Measurements from ENCODE around the gene RHBDF2.

Gene RHBDF2

GRCh38 chr17:76479515-76480060 lies 21.6 kb downstream of the RHBDF2 start:
- TF ChIP-seq SIN3A (IDR thresholded peaks at IDR 0.05; ENCODE audit: borderline replicate concordance, insufficient read depth, low read length) (no peak), REST (IDR thresholded peaks at IDR 0.05; ENCODE audit: insufficient read depth in 1 of 2, low read depth in 2 of 2, low read length in 2 of 2) (no peak), TAF1 (IDR thresholded peaks at IDR 0.05; ENCODE audit: borderline replicate concordance, insufficient read depth, low read length) (no peak), FOXP2 (optimal IDR thresholded peaks at IDR 0.05; ENCODE audit: borderline replicate concordance, extremely low read depth, extremely low read length, insufficient read depth) (no peak), POLR2AphosphoS5 (IDR thresholded peaks at IDR 0.05; ENCODE audit: low read depth, low read length) (no peak)

- no peak for TF ChIP-seq POLR2AphosphoS5 (IDR thresholded peaks at IDR 0.05; ENCODE audit: low read depth, low read length)
- TF ChIP-seq TAF1 (IDR thresholded peaks at IDR 0.05; ENCODE audit: borderline replicate concordance, insufficient read depth, low read length): no peak
- no peak for TF ChIP-seq FOXP2 (optimal IDR thresholded peaks at IDR 0.05; ENCODE audit: borderline replicate concordance, extremely low read depth, extremely low read length, insufficient read depth)
- TF ChIP-seq SIN3A (IDR thresholded peaks at IDR 0.05; ENCODE audit: borderline replicate concordance, insufficient read depth, low read length): no peak
- no peak for TF ChIP-seq REST (IDR thresholded peaks at IDR 0.05; ENCODE audit: insufficient read depth in 1 of 2, low read depth in 2 of 2, low read length in 2 of 2)
These were observed 22.3 kb downstream of the RHBDF2 start for GRCh38 chr17:76478730-76479514.

- TF ChIP-seq REST (IDR thresholded peaks at IDR 0.05; ENCODE audit: insufficient read depth in 1 of 2, low read depth in 2 of 2, low read length in 2 of 2) (no peak), SIN3A (IDR thresholded peaks at IDR 0.05; ENCODE audit: borderline replicate concordance, insufficient read depth, low read length) (no peak), POLR2AphosphoS5 (IDR thresholded peaks at IDR 0.05; ENCODE audit: low read depth, low read length) (no peak), TAF1 (IDR thresholded peaks at IDR 0.05; ENCODE audit: borderline replicate concordance, insufficient read depth, low read length) (no peak), FOXP2 (optimal IDR thresholded peaks at IDR 0.05; ENCODE audit: borderline replicate concordance, extremely low read depth, extremely low read length, insufficient read depth) (no peak)
These were observed 23.1 kb downstream of the RHBDF2 start for GRCh38 chr17:76478097-76478496.

GRCh38 chr17:76477576-76477975 lies 23.6 kb downstream of the RHBDF2 start:
- TF ChIP-seq SIN3A (IDR thresholded peaks at IDR 0.05; ENCODE audit: borderline replicate concordance, insufficient read depth, low read length): no peak
- no peak for TF ChIP-seq TAF1 (IDR thresholded peaks at IDR 0.05; ENCODE audit: borderline replicate concordance, insufficient read depth, low read length)
- TF ChIP-seq REST (IDR thresholded peaks at IDR 0.05; ENCODE audit: insufficient read depth in 1 of 2, low read depth in 2 of 2, low read length in 2 of 2): no peak
- TF ChIP-seq POLR2AphosphoS5 (IDR thresholded peaks at IDR 0.05; ENCODE audit: low read depth, low read length): no peak
- TF ChIP-seq FOXP2 (optimal IDR thresholded peaks at IDR 0.05; ENCODE audit: borderline replicate concordance, extremely low read depth, extremely low read length, insufficient read depth): no peak
